SU-DHL-6 (cell line): ENCODE results near the gene LTF.

Experiments
- EZH2phosphoT487 ChIP-seq: fragments of 200-600 bp; sonication (generic), shearing (Covaris generic); conservative IDR thresholded peaks from 2 replicates; pipeline ENCODE4 v1.6.1; 2018; ENCODE audit warnings: mild to moderate bottlenecking, antibody characterized with exemption, low read length, moderate library complexity, mixed read lengths
- TF ChIP-seq, protein P1 (sequence below): fragments of 200-600 bp; sonication (generic); IDR thresholded peaks from one replicate; pipeline ENCODE4 v1.5.1; 2017; ENCODE audit warnings: antibody characterized with exemption, mild to moderate bottlenecking, low read length, moderate library complexity; ENCODE audit not compliant: insufficient read depth, poor library complexity, severe bottlenecking

GRCh38 chr3:46484388-46484787 lies 19.7 kb upstream of the LTF start:
- TF ChIP-seq, protein P1, sequence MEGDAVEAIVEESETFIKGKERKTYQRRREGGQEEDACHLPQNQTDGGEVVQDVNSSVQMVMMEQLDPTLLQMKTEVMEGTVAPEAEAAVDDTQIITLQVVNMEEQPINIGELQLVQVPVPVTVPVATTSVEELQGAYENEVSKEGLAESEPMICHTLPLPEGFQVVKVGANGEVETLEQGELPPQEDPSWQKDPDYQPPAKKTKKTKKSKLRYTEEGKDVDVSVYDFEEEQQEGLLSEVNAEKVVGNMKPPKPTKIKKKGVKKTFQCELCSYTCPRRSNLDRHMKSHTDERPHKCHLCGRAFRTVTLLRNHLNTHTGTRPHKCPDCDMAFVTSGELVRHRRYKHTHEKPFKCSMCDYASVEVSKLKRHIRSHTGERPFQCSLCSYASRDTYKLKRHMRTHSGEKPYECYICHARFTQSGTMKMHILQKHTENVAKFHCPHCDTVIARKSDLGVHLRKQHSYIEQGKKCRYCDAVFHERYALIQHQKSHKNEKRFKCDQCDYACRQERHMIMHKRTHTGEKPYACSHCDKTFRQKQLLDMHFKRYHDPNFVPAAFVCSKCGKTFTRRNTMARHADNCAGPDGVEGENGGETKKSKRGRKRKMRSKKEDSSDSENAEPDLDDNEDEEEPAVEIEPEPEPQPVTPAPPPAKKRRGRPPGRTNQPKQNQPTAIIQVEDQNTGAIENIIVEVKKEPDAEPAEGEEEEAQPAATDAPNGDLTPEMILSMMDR = no peak
- TF ChIP-seq EZH2phosphoT487 = no peak
